ENCODE results near the gene EDEM2. TPM values are rescaled to one million over a fixed set of nuclear protein-coding genes. Genes with fewer than 3 reads are reported as not detected.

Gene EDEM2
- total and polyA plus RNA-seq, 2 of the 13 experiments (the other 11 are each of a cell fraction or from before 2014, with no cell fraction given) = 33.1 to 46.9 TPM

GRCh38 chr20:35092524-35093266, 54.4 kb downstream of the EDEM2 start, which contains the start of gene TRPC4AP (continued):
- TF ChIP-seq ARID5B (CRISPR knock-in tag; IDR thresholded peaks at IDR 0.05) (peak; percentile 75), ZNF329 (CRISPR knock-in tag; IDR thresholded peaks at IDR 0.05; ENCODE audit: low read depth) (peak; percentile 1; the same call in 1 of the 2 replicates), SCMH1 (CRISPR knock-in tag; IDR thresholded peaks at IDR 0.05; ENCODE audit: borderline replicate concordance) (no peak), FLYWCH1 (CRISPR knock-in tag; IDR thresholded peaks at IDR 0.05) (peak; percentile 95), ZNF687 (CRISPR knock-in tag; IDR thresholded peaks at IDR 0.05) (peak; percentile 100), RFX1 (IDR thresholded peaks at IDR 0.05) (no peak), ZNF264 (CRISPR knock-in tag; IDR thresholded peaks at IDR 0.05) (peak; percentile 94), BCL3 (CRISPR knock-in tag; IDR thresholded peaks at IDR 0.05) (peak; percentile 73), ZFAT (CRISPR knock-in tag; conservative IDR thresholded peaks at IDR 0.05) (peak; percentile 94; the same call in 1 of the 2 replicates), HDAC2 (CRISPR knock-in tag; IDR thresholded peaks at IDR 0.05) (peak; percentile 77), ISX (CRISPR knock-in tag; conservative IDR thresholded peaks at IDR 0.05) (peak; percentile 81; the same call in 1 of the 2 replicates), TFDP2 (CRISPR knock-in tag; IDR thresholded peaks at IDR 0.05) (peak; percentile 96), ZBTB10 (CRISPR knock-in tag; IDR thresholded peaks at IDR 0.05; ENCODE audit: borderline replicate concordance) (peak; percentile 88), ZNF619 (CRISPR knock-in tag; IDR thresholded peaks at IDR 0.05) (peak; percentile 82), ZNF615 (CRISPR knock-in tag; IDR thresholded peaks at IDR 0.05; ENCODE audit: borderline replicate concordance) (no peak; the same call in 1 of the 2 replicates)

Data from HepG2 (cell line).